ENCODE results near the gene KCNQ1. TPM values are rescaled to one million over a fixed set of nuclear protein-coding genes. Genes with fewer than 3 reads are reported as not detected.

Gene KCNQ1
- total and polyA plus RNA-seq, 5 experiments from 2014 or later, result 8.7 to 25.1 (median 22.9) TPM

DNA sequence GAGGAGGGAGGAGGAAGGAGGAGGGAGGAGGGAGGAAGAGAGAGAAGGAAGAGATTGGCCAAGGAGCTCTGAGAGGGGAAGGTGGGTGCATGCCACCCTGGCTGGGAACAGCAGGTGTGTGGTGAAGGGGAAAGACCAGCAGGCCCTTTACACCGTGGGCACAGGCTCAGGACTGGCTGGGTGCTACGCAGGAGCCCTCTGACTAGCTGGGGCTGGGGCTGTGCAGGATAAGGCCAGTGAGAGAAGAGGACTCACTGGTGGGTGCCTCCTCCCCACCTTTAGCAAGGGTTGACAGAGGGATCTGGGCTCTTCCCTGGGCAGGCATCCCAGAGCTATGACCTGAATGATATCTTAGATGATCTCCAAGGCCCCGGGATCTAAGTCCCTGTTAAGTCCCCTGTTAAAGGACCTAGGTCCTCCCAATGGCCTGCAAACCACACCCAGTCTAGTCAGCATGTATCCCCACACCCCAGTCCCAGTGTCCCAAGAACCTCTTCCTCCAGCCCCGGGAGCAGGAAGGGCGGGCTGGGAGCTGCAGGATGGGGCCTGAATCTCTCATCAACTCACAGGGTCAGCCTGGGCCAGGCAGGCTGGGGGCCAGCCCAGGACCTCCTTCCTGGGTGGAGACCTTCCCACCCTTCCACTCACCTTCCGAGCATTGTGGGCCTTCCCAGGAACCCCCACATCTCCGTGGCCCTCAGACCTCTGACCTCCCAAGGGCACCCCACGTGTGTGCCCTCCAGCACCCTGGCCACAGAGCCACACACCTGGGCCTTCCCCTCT, 385.4 kb downstream of the KCNQ1 start:
- H3K4me3 Mint-ChIP-seq, result no peak overlapping the region
- POLR2A ChIA-PET, result no interaction called here
- no peak for DNase-seq
- no peak for ATAC-seq
- H3K27ac Mint-ChIP-seq, result no peak overlapping the region
- H3K4me1 Mint-ChIP-seq, result peaks cover 7 to 10% (median 9%) of the 10 kb centered on the region in 4 donors
- H3K36me3 Mint-ChIP-seq, result peaks cover 14 to 25% (median 17%) of the 10 kb centered on the region in 3 donors
- peaks cover 0 to 30% (median 17%) of the 10 kb centered on the region in 9 donors for H3K9me3 Mint-ChIP-seq
- H3K27me3 Mint-ChIP-seq, result no peaks in the 10 kb centered on the region

- peaks cover 14 to 25% (median 17%) of the 10 kb centered on the region in 3 donors for H3K36me3 Mint-ChIP-seq
- H3K9me3 Mint-ChIP-seq, result peaks cover 0 to 30% (median 17%) of the 10 kb centered on the region in 9 donors
- DNase-seq (no peak), ATAC-seq (no peak)
- H3K27ac Mint-ChIP-seq, result no peak overlapping the region
- POLR2A ChIA-PET, result no interaction called here
- no peaks in the 10 kb centered on the region for H3K27me3 Mint-ChIP-seq
- peaks cover 3 to 16% (median 5%) of the 10 kb centered on the region in 4 donors for H3K4me1 Mint-ChIP-seq
- no peak overlapping the region for H3K4me3 Mint-ChIP-seq
Measured at GRCh38 chr11:2830886-2831285, 386.1 kb downstream of the KCNQ1 start.

DNA sequence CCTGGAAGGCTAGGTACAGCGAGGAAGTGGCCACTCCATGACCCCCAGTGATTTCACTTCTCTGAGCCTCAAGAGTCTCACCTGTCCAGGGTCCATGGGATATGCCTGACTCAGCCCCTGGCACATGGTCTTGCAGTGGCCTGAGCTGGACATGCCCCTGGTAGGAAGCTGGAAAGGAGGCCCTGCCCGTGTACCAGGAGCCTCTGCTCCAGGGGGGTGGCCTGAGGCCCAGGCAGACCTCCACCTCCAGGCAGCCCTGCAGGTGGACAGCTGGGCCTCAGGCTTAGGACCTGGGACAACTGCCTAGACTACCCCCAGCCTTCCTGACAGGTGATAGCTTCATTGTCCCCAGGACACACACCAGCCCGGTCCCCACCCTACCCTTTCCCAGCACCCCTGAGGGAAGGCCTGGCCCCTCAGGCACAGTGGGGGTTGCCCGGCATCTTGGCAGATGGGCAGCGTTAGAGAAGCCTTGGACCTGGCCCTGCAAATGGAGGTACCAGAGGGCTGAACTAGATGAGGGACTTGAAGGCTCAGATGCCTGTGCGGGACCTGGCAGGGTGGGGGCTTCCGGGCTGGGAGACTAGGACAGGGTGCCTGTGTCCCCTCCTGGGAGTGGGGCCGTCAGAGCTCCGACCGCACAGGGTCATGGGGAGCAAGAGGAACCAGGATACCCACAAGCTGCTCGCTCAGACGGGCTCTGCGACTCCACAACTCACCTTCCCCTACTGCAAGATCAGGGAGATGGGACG, 387.1 kb downstream of the KCNQ1 start:
- ATAC-seq (no peak), DNase-seq (no peak)
- no peak overlapping the region for H3K4me3 Mint-ChIP-seq
- H3K36me3 Mint-ChIP-seq, result peaks cover 13 to 21% (median 14%) of the 10 kb centered on the region in 3 donors
- no peaks in the 10 kb centered on the region for H3K27me3 Mint-ChIP-seq
- peaks cover 2 to 13% (median 5%) of the 10 kb centered on the region in 4 donors for H3K4me1 Mint-ChIP-seq
- H3K9me3 Mint-ChIP-seq, result peaks cover 0 to 26% (median 16%) of the 10 kb centered on the region in 9 donors
- H3K27ac Mint-ChIP-seq, result peak overlapping the region in 1 of 10 donors; percentile 29
- POLR2A ChIA-PET, result no interaction called here

DNA sequence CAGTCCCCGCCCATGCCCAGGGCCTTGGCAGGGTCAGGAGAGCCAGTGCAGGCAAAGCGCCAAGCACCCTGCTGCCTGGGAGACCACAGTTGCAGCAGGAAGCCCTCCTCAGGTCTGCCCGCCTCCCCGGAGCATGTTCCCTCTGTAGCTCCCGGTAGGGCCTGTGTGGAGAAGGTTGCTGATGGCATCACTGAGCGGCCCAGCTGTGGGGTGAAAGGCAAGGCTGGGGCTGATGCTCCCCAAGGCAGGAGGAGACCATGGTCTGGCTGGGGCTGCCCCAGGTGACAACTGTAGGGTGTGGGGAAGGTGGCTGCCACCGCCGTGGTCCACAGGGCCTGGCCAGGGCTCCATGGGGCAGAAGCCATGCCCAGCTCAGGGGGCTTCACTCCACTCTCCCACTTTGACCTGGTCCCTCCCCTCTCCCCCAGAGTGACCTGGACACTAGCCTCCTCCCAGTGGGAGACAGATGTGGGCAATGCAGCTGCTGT, 387.8 kb downstream of the KCNQ1 start:
- no peak for ATAC-seq
- DNase-seq, result no peak
- Mint-ChIP-seq H3K9me3 (peaks cover 0 to 22% (median 15%) of the 10 kb centered on the region in 9 donors), H3K4me1 (peaks cover 1 to 10% (median 5%) of the 10 kb centered on the region in 4 donors), H3K27me3 (no peaks in the 10 kb centered on the region), H3K27ac (peak overlapping the region in 1 of 10 donors; percentile 62), H3K4me3 (no peak overlapping the region), H3K36me3 (peaks cover 12 to 20% (median 14%) of the 10 kb centered on the region in 3 donors)
- POLR2A ChIA-PET, result no interaction called here

DNA sequence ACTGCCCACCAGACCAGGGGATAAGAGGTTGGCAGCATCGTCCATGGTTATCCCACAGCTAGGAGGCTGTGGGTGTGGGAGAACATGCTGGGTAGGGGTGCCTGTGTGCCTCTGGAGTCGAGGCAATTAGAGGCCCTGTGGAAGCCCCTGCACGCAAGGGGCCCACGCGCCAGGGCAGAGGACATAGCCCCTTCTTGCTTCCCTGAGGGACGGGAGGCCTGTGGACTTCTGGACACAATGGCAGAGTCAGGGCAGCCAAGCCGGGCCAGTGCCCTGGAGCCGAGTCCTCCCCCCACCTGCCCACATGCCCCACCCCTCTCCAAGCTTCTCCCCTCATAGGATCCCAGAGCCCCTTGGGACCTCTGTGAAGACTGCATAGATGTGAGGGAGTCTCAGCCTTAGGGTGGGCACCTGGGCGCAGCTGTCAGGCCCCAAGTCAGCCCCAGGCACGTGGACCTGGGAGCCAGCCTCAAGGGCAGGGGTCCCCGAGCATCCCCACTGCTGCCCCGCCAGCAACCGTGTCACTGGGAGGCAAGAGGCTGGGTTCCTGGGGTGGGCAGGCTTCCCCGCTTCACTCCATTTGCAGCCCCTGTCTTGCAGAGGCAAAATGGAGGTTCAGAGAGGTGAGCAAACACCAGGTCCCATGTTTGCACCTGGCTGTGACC, 388.4 kb downstream of the KCNQ1 start:
- peaks cover 1 to 10% (median 8%) of the 10 kb centered on the region in 4 donors for H3K4me1 Mint-ChIP-seq
- no peak for ATAC-seq
- H3K36me3 Mint-ChIP-seq, result peaks cover 5 to 14% (median 8%) of the 10 kb centered on the region in 3 donors
- no peak overlapping the region for H3K4me3 Mint-ChIP-seq
- no peaks in the 10 kb centered on the region for H3K27me3 Mint-ChIP-seq
- peak overlapping the region in 1 of 10 donors; percentile 62 for H3K27ac Mint-ChIP-seq
- POLR2A ChIA-PET, result no interaction called here
- H3K9me3 Mint-ChIP-seq, result peaks cover 0 to 16% (median 10%) of the 10 kb centered on the region in 9 donors
- no peak for DNase-seq

GRCh38 chr11:2833716-2834502, 389.1 kb downstream of the KCNQ1 start:
- ATAC-seq, result no peak
- Mint-ChIP-seq H3K27me3 (no peaks in the 10 kb centered on the region), H3K36me3 (peaks cover 0 to 7% (median under 1%) of the 10 kb centered on the region in 3 donors), H3K9me3 (peaks cover 0 to 8% (median 3%) of the 10 kb centered on the region in 9 donors), H3K27ac (peak overlapping the region in 2 of 10 donors; percentile 50 to 53), H3K4me3 (peak overlapping the region in 1 of 10 donors; percentile 34), H3K4me1 (peaks cover 1 to 10% (median 8%) of the 10 kb centered on the region in 4 donors)
- no peak for DNase-seq
- POLR2A ChIA-PET, result no interaction called here

GRCh38 chr11:2834503-2835273, 389.9 kb downstream of the KCNQ1 start:
- no peaks in the 10 kb centered on the region for H3K36me3 Mint-ChIP-seq
- H3K27ac Mint-ChIP-seq, result no peak overlapping the region
- peaks cover 0 to under 1% (median 0%) of the 10 kb centered on the region in 9 donors for H3K9me3 Mint-ChIP-seq
- H3K4me1 Mint-ChIP-seq, result peaks cover 1 to 10% (median 9%) of the 10 kb centered on the region in 4 donors
- no peaks in the 10 kb centered on the region for H3K27me3 Mint-ChIP-seq
- DNase-seq, result no peak
- no peak for ATAC-seq
- H3K4me3 Mint-ChIP-seq, result peak overlapping the region in 1 of 10 donors; percentile 66
- POLR2A ChIA-PET, result no interaction called here

GRCh38 chr11:2835296-2835695, 390.5 kb downstream of the KCNQ1 start:
- Mint-ChIP-seq H3K9me3 (no peaks in the 10 kb centered on the region), H3K27me3 (no peaks in the 10 kb centered on the region), H3K27ac (peak overlapping the region in 3 of 10 donors; percentile 34 to 81 (median 50)), H3K4me1 (peaks cover 1 to 13% (median 11%) of the 10 kb centered on the region in 4 donors), H3K36me3 (no peaks in the 10 kb centered on the region), H3K4me3 (no peak overlapping the region)
- ATAC-seq (no peak), DNase-seq (no peak)
- POLR2A ChIA-PET, result no interaction called here

GRCh38 chr11:2835751-2836150, 390.9 kb downstream of the KCNQ1 start:
- H3K9me3 Mint-ChIP-seq, result no peaks in the 10 kb centered on the region
- no peaks in the 10 kb centered on the region for H3K36me3 Mint-ChIP-seq
- POLR2A ChIA-PET, result no interaction called here

DNA sequence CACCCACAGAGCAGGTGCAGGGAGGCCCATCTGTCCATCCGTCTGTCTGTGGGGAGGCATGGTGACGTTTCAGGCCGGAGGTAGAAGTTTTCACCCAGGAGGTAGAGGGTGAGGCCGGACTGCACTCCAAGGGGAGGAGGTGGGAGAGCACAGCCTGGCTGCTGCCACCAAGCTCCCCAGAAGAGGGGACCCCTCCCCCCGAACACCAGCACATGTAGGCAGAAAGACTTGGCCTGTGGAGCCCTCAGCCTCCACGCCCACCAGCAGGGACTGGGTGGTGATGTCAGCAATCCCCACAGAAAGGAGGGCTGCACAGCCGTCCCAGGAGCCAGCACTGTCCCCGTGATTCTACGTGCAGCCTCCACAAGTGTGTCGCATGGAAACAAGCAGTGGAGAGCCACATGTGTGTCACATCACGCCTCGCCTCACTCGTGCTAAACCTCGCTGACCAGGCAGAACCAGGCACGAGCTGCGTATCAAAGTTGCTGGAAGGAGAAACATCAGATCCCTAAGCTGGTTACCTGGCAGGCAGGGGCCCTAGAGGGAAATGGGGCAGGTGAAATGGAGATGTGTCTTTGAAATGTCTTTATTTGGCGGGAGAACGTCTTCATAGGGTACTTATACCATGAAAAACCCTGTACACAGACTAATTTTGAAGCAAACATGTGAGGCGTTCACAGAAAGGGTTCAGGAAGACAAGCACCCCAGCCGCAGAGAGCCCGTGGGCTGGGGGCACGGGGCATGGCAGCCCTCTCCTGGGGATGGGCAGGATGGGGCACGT, 391.7 kb downstream of the KCNQ1 start:
- no peaks in the 10 kb centered on the region for H3K9me3 Mint-ChIP-seq
- no peaks in the 10 kb centered on the region for H3K36me3 Mint-ChIP-seq
- DNase-seq, result no peak
- H3K4me1 Mint-ChIP-seq, result peaks cover 1 to 19% (median 16%) of the 10 kb centered on the region in 4 donors
- no peak overlapping the region for H3K4me3 Mint-ChIP-seq
- no peaks in the 10 kb centered on the region for H3K27me3 Mint-ChIP-seq
- no peak for ATAC-seq
- POLR2A ChIA-PET, result no interaction called here
- H3K27ac Mint-ChIP-seq, result peak overlapping the region in 4 of 10 donors; percentile 34 to 84 (median 66)

More at GRCh38 chr11:2835751-2836150, 390.9 kb downstream of the KCNQ1 start:
- no peak overlapping the region for H3K4me3 Mint-ChIP-seq
- peaks cover 1 to 14% (median 11%) of the 10 kb centered on the region in 4 donors for H3K4me1 Mint-ChIP-seq
- no peaks in the 10 kb centered on the region for H3K27me3 Mint-ChIP-seq
- H3K27ac Mint-ChIP-seq, result peak overlapping the region in 2 of 10 donors; percentile 40 to 81
- ATAC-seq (no peak), DNase-seq (no peak)

DNA sequence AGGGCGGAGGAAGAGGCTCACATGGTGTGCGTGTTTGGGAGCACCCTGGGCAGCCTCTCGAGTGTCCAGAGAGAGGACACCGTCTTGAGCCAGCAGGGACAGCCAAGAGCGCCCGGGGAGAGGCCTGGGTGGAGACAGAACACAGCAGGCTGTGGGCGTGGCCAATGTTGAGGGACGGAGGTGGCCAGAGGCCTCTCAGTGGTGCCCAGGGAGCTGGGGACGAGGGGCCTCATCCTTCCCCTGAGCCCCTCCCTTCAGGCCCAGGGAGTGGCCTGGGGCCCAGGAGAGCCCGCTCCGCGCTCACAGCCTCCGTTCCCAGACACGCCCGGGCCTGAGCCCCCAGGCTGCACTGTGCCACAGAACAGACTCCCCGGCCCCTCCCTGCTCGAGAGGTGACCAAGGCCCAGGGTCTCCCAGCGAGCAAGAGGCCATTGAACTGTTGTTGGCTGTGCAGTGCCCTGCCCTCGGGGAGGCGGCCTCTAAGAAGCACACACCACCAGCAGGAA, 392.3 kb downstream of the KCNQ1 start:
- H3K4me3 Mint-ChIP-seq, result no peak overlapping the region
- no peak overlapping the region for H3K27ac Mint-ChIP-seq
- ATAC-seq, result no peak
- H3K4me1 Mint-ChIP-seq, result peaks cover 1 to 20% (median 17%) of the 10 kb centered on the region in 4 donors
- POLR2A ChIA-PET, result no interaction called here
- DNase-seq, result no peak
- no peaks in the 10 kb centered on the region for H3K36me3 Mint-ChIP-seq
- H3K27me3 Mint-ChIP-seq, result no peaks in the 10 kb centered on the region
- no peaks in the 10 kb centered on the region for H3K9me3 Mint-ChIP-seq

Measured in naive thymus-derived CD8-positive, alpha-beta T cell (primary cell).